ENCODE data around the gene FAM13A.
"Not testable (repeated sequence)": the region's sequence is repeated elsewhere in the genome, so short reads cannot be mapped to it uniquely, and the experiment has no call there.

The FAM13A gene

GRCh38 chr4:89039730-89040338 is 17.2 kb downstream of the FAM13A start:
- DNase-seq, result no peak

GRCh38 chr4:89036535-89036934 is 20.4 kb downstream of the FAM13A start:
- no peak for DNase-seq

- no peak for DNase-seq
Observed at GRCh38 chr4:89031272-89031671, 25.7 kb downstream of the FAM13A start.

- no peak for DNase-seq
Observed at GRCh38 chr4:89029591-89029990, 27.4 kb downstream of the FAM13A start.

- no peak for DNase-seq
Observed at GRCh38 chr4:89026542-89026941, 30.4 kb downstream of the FAM13A start.

DNA sequence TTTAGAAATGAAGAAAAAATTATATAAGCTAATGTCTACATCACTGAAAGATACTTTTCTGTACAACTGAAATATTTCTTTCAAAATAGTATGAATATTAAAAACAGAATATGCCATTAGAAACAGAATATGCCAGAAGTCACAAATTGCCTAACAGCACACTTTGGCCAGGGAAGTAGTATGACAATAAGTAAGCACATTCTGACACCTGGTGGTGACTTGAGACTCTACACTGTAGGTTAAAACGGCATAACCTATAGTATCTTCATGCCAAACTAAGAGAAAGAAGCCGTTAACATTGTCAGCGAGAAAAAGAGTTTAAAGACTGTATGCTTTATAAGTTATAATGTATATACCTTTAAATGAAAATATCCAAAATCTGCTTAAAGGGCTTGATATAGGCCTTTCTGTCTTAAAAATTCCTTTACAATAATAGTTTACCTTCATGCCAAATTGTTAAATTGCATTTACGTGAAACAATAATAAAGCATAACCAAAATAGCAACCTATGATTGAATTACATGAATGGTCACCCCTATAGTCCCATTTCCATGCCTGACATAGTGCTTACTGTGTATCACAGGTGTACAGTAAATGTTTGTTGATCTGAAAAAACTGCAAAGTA is 32.8 kb downstream of the FAM13A start:
- peak; percentile 14 to 49 for DNase-seq

DNA sequence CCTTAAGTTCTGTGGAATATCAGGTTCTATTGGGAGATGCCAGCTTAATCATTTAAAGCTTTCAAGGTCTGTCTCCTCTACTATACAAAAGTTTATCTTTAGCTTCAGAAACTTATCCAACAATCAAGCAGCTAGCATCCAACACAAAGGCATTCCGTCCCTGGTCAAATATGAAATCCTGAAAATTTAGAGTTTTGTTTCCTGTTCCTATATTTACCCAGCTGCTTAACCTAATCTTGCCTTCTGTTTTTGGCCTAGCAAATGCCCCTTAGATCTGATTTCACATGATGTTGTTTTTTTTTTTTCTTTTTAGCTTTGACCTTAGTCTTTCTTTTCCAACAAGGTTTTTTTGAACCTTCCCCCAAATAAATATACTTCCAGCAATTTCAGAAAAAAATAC is 33.8 kb downstream of the FAM13A start:
- no peak for DNase-seq

DNA sequence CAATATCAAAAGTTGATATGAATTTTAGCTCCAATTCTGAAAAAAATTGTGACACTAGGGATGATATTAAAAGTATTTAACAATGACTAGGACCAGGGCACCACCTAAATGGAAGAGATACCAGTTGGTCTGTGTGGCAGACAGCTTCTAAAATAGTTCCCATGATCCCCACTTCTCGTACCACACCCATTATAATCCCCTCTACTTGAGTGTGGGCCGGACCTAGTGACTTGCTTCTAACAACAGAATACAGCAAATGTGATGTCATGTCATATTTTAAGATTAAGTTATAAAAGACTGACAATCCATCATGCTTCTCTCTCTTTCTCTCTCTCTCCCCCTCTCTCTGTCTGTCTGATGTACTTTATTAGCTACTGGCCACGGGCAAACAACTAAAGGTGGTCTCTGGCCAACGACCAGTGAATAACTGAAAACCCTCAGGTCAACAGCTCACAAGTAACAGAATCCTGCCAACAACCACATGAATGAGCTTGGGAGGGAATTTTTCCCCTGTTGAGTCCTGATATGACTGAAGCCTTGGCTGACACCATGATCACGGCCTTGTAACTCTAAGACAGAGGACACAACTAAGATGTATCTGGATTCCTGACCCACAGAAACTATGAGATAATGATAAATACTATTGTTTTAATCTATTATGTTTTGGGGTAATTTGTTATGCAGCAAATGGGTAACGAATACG is 34.4 kb downstream of the FAM13A start:
- no peak for DNase-seq

DNA sequence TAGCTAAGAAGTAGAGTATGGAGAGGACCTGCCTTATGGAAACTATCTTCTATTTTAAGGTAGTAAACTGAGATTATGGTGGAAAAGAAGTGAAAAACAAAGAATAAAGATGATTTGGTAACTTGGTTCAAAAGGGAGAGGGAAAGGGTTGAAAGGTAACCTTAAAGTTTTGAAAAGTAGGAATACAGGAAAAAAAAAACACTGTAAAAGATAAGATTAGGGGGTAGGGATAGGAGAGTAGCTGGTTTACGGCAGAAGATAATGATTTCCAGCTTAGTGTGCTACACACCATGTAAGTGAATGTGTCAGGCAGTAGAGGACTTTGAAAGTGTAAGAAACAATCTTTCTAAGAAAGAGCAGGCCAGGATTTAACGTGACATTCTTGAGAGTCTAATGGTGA is 35.3 kb downstream of the FAM13A start:
- DNase-seq, result no peak

DNA sequence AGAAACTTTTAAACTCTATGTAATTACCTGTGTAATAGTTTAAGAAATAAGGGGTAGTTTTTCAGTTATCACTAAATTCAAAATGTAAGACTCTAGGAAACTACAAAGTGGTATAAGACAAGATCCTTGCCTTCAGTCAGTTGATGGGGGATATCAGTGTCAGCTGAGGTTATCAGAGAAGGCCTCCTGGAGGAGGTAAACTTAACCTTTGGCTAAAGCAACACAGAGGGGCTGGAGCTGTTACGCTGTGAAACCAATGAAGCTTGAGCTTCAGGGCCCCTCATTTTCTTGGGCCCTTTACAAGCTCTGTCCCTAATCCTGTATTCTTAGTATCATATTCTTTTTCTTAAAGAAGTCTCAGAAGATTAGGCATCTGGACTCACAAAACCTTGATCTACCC is 35.9 kb downstream of the FAM13A start:
- no peak for DNase-seq

DNA sequence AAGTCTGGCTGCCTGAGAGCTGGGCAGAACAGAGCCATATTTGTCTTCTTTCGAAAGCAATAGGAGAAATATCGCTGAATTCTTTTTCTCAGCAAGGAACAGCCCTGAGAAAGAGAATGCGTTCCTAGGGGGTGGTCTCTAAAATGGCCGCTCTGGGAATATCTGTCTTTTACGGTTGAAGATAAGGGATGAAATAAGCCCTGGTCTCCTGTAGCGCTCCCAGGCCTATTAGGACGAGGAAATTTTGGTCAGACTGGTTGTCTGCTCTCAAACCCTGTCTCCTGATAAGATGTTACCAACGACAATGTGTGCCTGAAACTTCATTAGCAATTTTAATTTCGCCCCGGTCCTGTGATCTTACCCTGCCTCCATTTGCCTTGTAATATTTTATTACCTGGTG is 42.1 kb downstream of the FAM13A start:
- not testable (repeated sequence) for DNase-seq

DNA sequence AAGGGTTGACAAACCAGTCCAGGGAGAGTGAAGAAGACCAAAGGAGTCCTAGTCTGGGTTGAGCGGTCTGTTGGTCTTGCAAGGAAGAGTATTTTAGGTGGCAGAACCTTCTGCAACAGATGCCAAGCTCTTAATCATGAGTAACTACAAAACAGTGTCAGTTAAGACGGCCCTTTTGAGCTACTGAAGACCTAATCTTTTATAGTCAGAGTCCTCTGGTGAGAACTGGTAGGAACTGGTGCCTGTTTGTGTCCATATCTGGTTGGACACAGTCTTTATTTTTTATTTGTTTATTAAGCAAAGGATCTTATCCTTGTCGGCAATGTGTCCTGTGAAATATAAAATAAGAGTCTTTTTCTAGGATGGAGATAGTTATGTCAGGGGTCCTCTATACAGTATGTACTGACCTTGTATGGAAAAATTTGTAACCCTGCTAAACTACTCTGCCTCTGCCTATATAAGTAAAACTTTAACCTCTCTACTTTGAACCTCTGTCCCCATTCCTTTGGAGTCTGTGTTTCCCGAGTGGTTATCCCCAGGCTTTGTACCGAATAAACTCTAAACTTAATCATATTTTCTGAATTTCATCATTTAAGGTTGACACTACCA is 47.1 kb downstream of the FAM13A start:
- DNase-seq, result no peak

DNA sequence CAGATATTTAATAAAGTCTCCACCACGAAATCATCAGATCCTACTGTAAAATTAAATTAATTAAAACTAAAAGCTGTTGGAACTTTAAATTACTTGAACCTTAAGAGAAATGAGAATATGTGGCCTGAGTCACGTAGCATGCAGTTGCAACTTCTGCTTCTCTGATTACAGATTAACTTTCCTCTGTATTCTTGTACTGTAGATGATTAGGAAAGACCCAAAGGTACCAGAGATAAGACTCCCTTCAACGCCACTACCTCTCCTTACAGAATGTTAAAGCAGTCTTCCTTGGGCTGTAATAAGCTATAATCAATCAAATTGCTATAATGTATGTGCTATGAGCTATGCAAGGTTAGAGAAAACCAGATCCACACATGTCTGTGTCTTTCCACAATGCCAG is 47.9 kb downstream of the FAM13A start:
- DNase-seq, result no peak

- no peak for DNase-seq
Observed at GRCh38 chr4:89008166-89008565, 48.8 kb downstream of the FAM13A start.

DNA sequence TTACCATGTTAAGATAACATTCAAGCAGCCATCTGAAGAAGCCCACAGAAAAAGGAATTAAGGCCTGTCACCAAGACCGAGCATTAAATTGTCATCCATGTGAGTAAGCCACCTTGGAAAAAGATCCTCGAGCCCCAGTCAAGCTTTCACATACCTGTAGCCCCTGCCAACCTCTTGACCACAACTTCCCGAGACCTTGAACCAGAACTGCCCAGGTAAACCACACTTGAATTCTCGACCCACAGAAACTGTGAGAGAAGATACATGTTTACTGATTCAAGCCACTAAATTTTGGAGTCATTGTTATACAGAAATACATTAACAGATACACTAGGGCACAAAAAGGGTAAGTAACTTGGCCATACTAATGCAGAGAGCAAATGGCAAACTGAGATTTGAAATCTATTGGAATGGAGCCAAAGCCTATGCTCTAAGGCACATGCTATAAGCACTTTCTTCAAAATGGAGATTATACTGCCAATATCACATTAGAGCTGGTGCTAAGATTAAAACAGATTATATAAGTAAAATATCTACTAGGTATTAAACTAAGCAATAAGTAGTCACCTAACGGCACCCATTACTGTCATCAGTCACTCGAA is 49.5 kb downstream of the FAM13A start:
- DNase-seq, result no peak

DNA sequence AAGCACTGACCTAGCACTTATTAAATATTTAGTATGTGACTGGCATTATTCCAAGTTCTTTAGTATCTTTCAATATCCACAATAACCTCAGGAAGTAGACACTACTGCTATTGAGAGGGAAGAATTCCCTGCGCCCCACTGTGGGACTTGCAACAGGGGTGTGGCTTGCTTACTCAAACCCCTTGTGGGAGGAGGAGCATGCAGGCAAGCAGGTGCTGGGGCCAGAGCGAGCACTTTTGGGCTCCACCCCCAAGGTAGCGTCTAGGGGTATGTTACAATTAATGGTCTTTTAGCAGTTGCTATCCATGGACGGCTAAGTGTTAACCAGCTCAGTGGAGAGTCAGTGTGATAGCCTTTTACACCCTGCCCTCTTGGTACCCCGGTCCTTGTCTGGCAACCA is 50.7 kb downstream of the FAM13A start:
- no peak for DNase-seq

GRCh38 chr4:89005066-89005465 is 51.9 kb downstream of the FAM13A start:
- DNase-seq, result not testable (repeated sequence)

- DNase-seq, result no peak
Observed at GRCh38 chr4:89001647-89002445, 55.1 kb downstream of the FAM13A start.

- no peak for DNase-seq
Observed at GRCh38 chr4:89000844-89001360, 56.1 kb downstream of the FAM13A start.

GRCh38 chr4:89000382-89000781 is 56.6 kb downstream of the FAM13A start:
- no peak for DNase-seq

GRCh38 chr4:88999392-88999930 is 57.5 kb downstream of the FAM13A start:
- DNase-seq, result no peak

- DNase-seq, result no peak
Observed at GRCh38 chr4:88998891-88999290, 58.1 kb downstream of the FAM13A start.

All from stimulated activated CD4-positive, alpha-beta T cell treated with anti-CD3 and anti-CD28 coated beads, Interleukin-2, amount 100 ng/mL, for 24 hours (primary cell).